ENCODE data around the gene PTPRE. TPM values are rescaled to one million over a fixed set of nuclear protein-coding genes. Genes with fewer than 3 reads are reported as not detected.

The PTPRE gene
- total and polyA plus RNA-seq, 4 donors: 4.9 to 46.0 (median 23.5) TPM

- no peaks in the 10 kb centered on the region for H3K9me3 ChIP-seq (ENCODE audit: control insufficient read depth, low read length)
- H3K27me3 ChIP-seq (ENCODE audit: control insufficient read depth in 1 of 2, insufficient read depth in 2 of 2, low read length in 1 of 2): no peaks in the 10 kb centered on the region
- H3K4me3 ChIP-seq (ENCODE audit: low read length in 2 of 2): no peak overlapping the region
- no peak for ATAC-seq (ENCODE audit: low FRiP score)
- H3K36me3 ChIP-seq (ENCODE audit: control insufficient read depth in 1 of 2, insufficient read depth in 2 of 2, low read length in 1 of 2): no peaks in the 10 kb centered on the region
- no peak for DNase-seq
- H3K27ac ChIP-seq (ENCODE audit: low read depth in 1 of 2, low read length in 2 of 2): no peak overlapping the region
- 39 to 43% methylated on average over 23 of the region's 23 CpGs for WGBS, 2 donors
- no peaks in the 10 kb centered on the region for H3K4me1 ChIP-seq (ENCODE audit: control insufficient read depth in 1 of 2, insufficient read depth in 2 of 2, low read length in 2 of 2)
- intact Hi-C loops (cut with DNase I): no loop called here
Observed at GRCh38 chr10:127872011-127872761, 34.7 kb upstream of the PTPRE start.

- H3K9me3 ChIP-seq (ENCODE audit: control insufficient read depth, low read length): no peaks in the 10 kb centered on the region
- H3K4me1 ChIP-seq (ENCODE audit: control insufficient read depth in 1 of 2, insufficient read depth in 2 of 2, low read length in 2 of 2): no peaks in the 10 kb centered on the region
- 87 to 89% methylated on average over 12 of the region's 12 CpGs for WGBS, 2 donors
- no peak overlapping the region for H3K27ac ChIP-seq (ENCODE audit: low read depth in 1 of 2, low read length in 2 of 2)
- ATAC-seq (ENCODE audit: low FRiP score): no peak
- H3K36me3 ChIP-seq (ENCODE audit: control insufficient read depth in 1 of 2, insufficient read depth in 2 of 2, low read length in 1 of 2): no peaks in the 10 kb centered on the region
- H3K27me3 ChIP-seq (ENCODE audit: control insufficient read depth in 1 of 2, insufficient read depth in 2 of 2, low read length in 1 of 2): no peaks in the 10 kb centered on the region
- no peak for DNase-seq
- intact Hi-C loops (cut with DNase I): no loop called here
- H3K4me3 ChIP-seq (ENCODE audit: low read length in 2 of 2): no peak overlapping the region
Observed at GRCh38 chr10:127872871-127873600, 33.9 kb upstream of the PTPRE start.

- DNase-seq: no peak
- intact Hi-C loops (cut with DNase I): no loop called here
- no peak overlapping the region for H3K4me3 ChIP-seq (ENCODE audit: low read length in 2 of 2)
- no peak overlapping the region for H3K27ac ChIP-seq (ENCODE audit: low read depth in 1 of 2, low read length in 2 of 2)
- H3K27me3 ChIP-seq (ENCODE audit: control insufficient read depth in 1 of 2, insufficient read depth in 2 of 2, low read length in 1 of 2): no peaks in the 10 kb centered on the region
- 90 to 93% methylated on average over 11 of the region's 11 CpGs for WGBS, 2 donors
- H3K9me3 ChIP-seq (ENCODE audit: control insufficient read depth, low read length): no peaks in the 10 kb centered on the region
- H3K36me3 ChIP-seq (ENCODE audit: control insufficient read depth in 1 of 2, insufficient read depth in 2 of 2, low read length in 1 of 2): no peaks in the 10 kb centered on the region
- ATAC-seq (ENCODE audit: low FRiP score): no peak
- H3K4me1 ChIP-seq (ENCODE audit: control insufficient read depth in 1 of 2, insufficient read depth in 2 of 2, low read length in 2 of 2): no peaks in the 10 kb centered on the region
Observed at GRCh38 chr10:127873901-127874470, 32.9 kb upstream of the PTPRE start.

GRCh38 chr10:127874671-127875448, 32.0 kb upstream of the PTPRE start:
- Histone ChIP-seq H3K27me3 (ENCODE audit: control insufficient read depth in 1 of 2, insufficient read depth in 2 of 2, low read length in 1 of 2) (no peaks in the 10 kb centered on the region), H3K4me1 (ENCODE audit: control insufficient read depth in 1 of 2, insufficient read depth in 2 of 2, low read length in 2 of 2) (no peaks in the 10 kb centered on the region), H3K27ac (ENCODE audit: low read depth in 1 of 2, low read length in 2 of 2) (no peak overlapping the region), H3K4me3 (ENCODE audit: low read length in 2 of 2) (no peak overlapping the region), H3K36me3 (ENCODE audit: control insufficient read depth in 1 of 2, insufficient read depth in 2 of 2, low read length in 1 of 2) (no peaks in the 10 kb centered on the region), H3K9me3 (ENCODE audit: control insufficient read depth, low read length) (no peaks in the 10 kb centered on the region)
- intact Hi-C loops (cut with DNase I): no loop called here
- no peak for DNase-seq
- no peak for ATAC-seq (ENCODE audit: low FRiP score)
- 83 to 86% methylated on average over 11 of the region's 11 CpGs for WGBS, 2 donors

GRCh38 chr10:127875449-127875765, 31.5 kb upstream of the PTPRE start:
- 91 to 95% methylated on average over 6 of the region's 6 CpGs for WGBS, 2 donors
- Histone ChIP-seq H3K36me3 (ENCODE audit: control insufficient read depth in 1 of 2, insufficient read depth in 2 of 2, low read length in 1 of 2) (no peaks in the 10 kb centered on the region), H3K27me3 (ENCODE audit: control insufficient read depth in 1 of 2, insufficient read depth in 2 of 2, low read length in 1 of 2) (no peaks in the 10 kb centered on the region), H3K4me1 (ENCODE audit: control insufficient read depth in 1 of 2, insufficient read depth in 2 of 2, low read length in 2 of 2) (no peaks in the 10 kb centered on the region), H3K9me3 (ENCODE audit: control insufficient read depth, low read length) (no peaks in the 10 kb centered on the region), H3K4me3 (ENCODE audit: low read length in 2 of 2) (no peak overlapping the region), H3K27ac (ENCODE audit: low read depth in 1 of 2, low read length in 2 of 2) (no peak overlapping the region)
- ATAC-seq (ENCODE audit: low FRiP score) (no peak), DNase-seq (no peak)
- intact Hi-C loops (cut with DNase I): no loop called here

GRCh38 chr10:127875916-127876315, 31.0 kb upstream of the PTPRE start:
- 93 to 95% methylated on average over 5 of the region's 5 CpGs for WGBS, 2 donors
- no peak for DNase-seq

GRCh38 chr10:127877116-127877515, 29.8 kb upstream of the PTPRE start:
- intact Hi-C loops (cut with DNase I): no loop called here
- H3K27me3 ChIP-seq (ENCODE audit: control insufficient read depth in 1 of 2, insufficient read depth in 2 of 2, low read length in 1 of 2): no peaks in the 10 kb centered on the region
- no peaks in the 10 kb centered on the region for H3K4me1 ChIP-seq (ENCODE audit: control insufficient read depth in 1 of 2, insufficient read depth in 2 of 2, low read length in 2 of 2)
- no peak for DNase-seq
- H3K27ac ChIP-seq (ENCODE audit: low read depth in 1 of 2, low read length in 2 of 2): no peak overlapping the region
- 91 to 92% methylated on average over 4 of the region's 4 CpGs for WGBS, 2 donors
- H3K4me3 ChIP-seq (ENCODE audit: low read length in 2 of 2): no peak overlapping the region
- no peaks in the 10 kb centered on the region for H3K36me3 ChIP-seq (ENCODE audit: control insufficient read depth in 1 of 2, insufficient read depth in 2 of 2, low read length in 1 of 2)
- no peak for ATAC-seq (ENCODE audit: low FRiP score)
- H3K9me3 ChIP-seq (ENCODE audit: control insufficient read depth, low read length): no peaks in the 10 kb centered on the region

More at GRCh38 chr10:127875916-127876315, 31.0 kb upstream of the PTPRE start:
- no peaks in the 10 kb centered on the region for H3K36me3 ChIP-seq (ENCODE audit: control insufficient read depth in 1 of 2, insufficient read depth in 2 of 2, low read length in 1 of 2)
- no peaks in the 10 kb centered on the region for H3K27me3 ChIP-seq (ENCODE audit: control insufficient read depth in 1 of 2, insufficient read depth in 2 of 2, low read length in 1 of 2)
- intact Hi-C loops (cut with DNase I): no loop called here
- H3K4me1 ChIP-seq (ENCODE audit: control insufficient read depth in 1 of 2, insufficient read depth in 2 of 2, low read length in 2 of 2): no peaks in the 10 kb centered on the region
- ATAC-seq (ENCODE audit: low FRiP score): no peak
- no peak overlapping the region for H3K27ac ChIP-seq (ENCODE audit: low read depth in 1 of 2, low read length in 2 of 2)
- H3K9me3 ChIP-seq (ENCODE audit: control insufficient read depth, low read length): no peaks in the 10 kb centered on the region
- no peak overlapping the region for H3K4me3 ChIP-seq (ENCODE audit: low read length in 2 of 2)

GRCh38 chr10:127877699-127878098, 29.2 kb upstream of the PTPRE start:
- Histone ChIP-seq H3K36me3 (ENCODE audit: control insufficient read depth in 1 of 2, insufficient read depth in 2 of 2, low read length in 1 of 2) (no peaks in the 10 kb centered on the region), H3K4me1 (ENCODE audit: control insufficient read depth in 1 of 2, insufficient read depth in 2 of 2, low read length in 2 of 2) (no peaks in the 10 kb centered on the region), H3K27ac (ENCODE audit: low read depth in 1 of 2, low read length in 2 of 2) (no peak overlapping the region), H3K4me3 (ENCODE audit: low read length in 2 of 2) (no peak overlapping the region), H3K27me3 (ENCODE audit: control insufficient read depth in 1 of 2, insufficient read depth in 2 of 2, low read length in 1 of 2) (no peaks in the 10 kb centered on the region), H3K9me3 (ENCODE audit: control insufficient read depth, low read length) (no peaks in the 10 kb centered on the region)
- DNase-seq (no peak), ATAC-seq (ENCODE audit: low FRiP score) (no peak)
- WGBS, 2 donors: 68% methylated on average over 5 of the region's 5 CpGs
- intact Hi-C loops (cut with DNase I): no loop called here
